PC-3 (cell line): ENCODE data around the gene YTHDF1. TPM values are rescaled to one million over a fixed set of nuclear protein-coding genes. Genes with fewer than 3 reads are reported as not detected.
"Not testable (repeated sequence)": the region's sequence is repeated elsewhere in the genome, so short reads cannot be mapped to it uniquely, and the experiment has no call there.

Experiments used
- ATAC-seq: fragments of 200-7000 bp; cut with Tn5 transposase; 2 replicates; pipeline ENCODE4 v1.9.1; 2020; ENCODE audit warnings: mild to moderate bottlenecking, moderate library complexity
- BruUV-seq: library from RNA; stranded (reverse); fragments of 400-500 nt; replicated peaks from 2 replicates; lab custom pipeline; 2021; lab: Mats Ljungman, UMichigan
- CTCF ChIA-PET: fragments of 300-600 bp; sonication (Branson Sonifier 250); formaldehyde crosslinking; loops from one replicate; lab custom pipeline; 2022; ENCODE audit warnings: antibody characterized with exemption; lab: Charles Lee
- POLR2A ChIA-PET: fragments of 300-600 bp; sonication (Branson Sonifier 250); formaldehyde crosslinking; loops from one replicate; lab custom pipeline; 2022; ENCODE audit warnings: antibody characterized with exemption; ENCODE audit not compliant: unreplicated experiment; lab: Charles Lee
- DNase-seq: peaks from one replicate; pipeline ENCODE4 v3.0.0-alpha.2; 2015
- H2AFZ ChIP-seq: fragments of 300-600 bp; sonication (generic); 2 replicates; pipeline ENCODE4 v1.6.0; 2016; ENCODE audit warnings: antibody characterized with exemption, low read length
- H3F3A ChIP-seq: fragments of 300-600 bp; sonication (generic); one replicate; pipeline ENCODE4 v1.6.0; 2017; ENCODE audit warnings: antibody characterized with exemption, low read length, control low read depth, mild to moderate bottlenecking; ENCODE audit not compliant: unreplicated experiment
- H3K27ac ChIP-seq: fragments of 300-600 bp; sonication (generic); 2 replicates; pipeline ENCODE4 v1.5.1; 2016; ENCODE audit warnings: mild to moderate bottlenecking, low read length
- H3K27me3 ChIP-seq: fragments of 300-600 bp; sonication (generic); 2 replicates; pipeline ENCODE4 v1.6.1; 2016; ENCODE audit warnings: low read length, mixed read lengths
- H3K36me3 ChIP-seq: fragments of 300-600 bp; sonication (generic); 2 replicates; pipeline ENCODE4 v1.6.1; 2016; ENCODE audit warnings: low read depth, mixed run types, low read length, mixed read lengths
- H3K4me1 ChIP-seq: fragments of 300-600 bp; sonication (generic); 2 replicates; pipeline ENCODE4 v1.5.1; 2016; ENCODE audit warnings: low read length; ENCODE audit not compliant: insufficient read depth
- H3K4me2 ChIP-seq: fragments of 300-600 bp; sonication (generic); 2 replicates; pipeline ENCODE4 v1.6.0; 2016; ENCODE audit warnings: low read length
- H3K4me3 ChIP-seq: fragments of 300-600 bp; sonication (generic); 2 replicates; pipeline ENCODE4 v1.5.1; 2016; ENCODE audit warnings: mild to moderate bottlenecking, low read length, mixed read lengths
- H3K79me2 ChIP-seq: fragments of 300-600 bp; sonication (generic); 2 replicates; pipeline ENCODE4 v1.6.1; 2017; ENCODE audit warnings: low read length, mixed read lengths
- H3K9ac ChIP-seq: fragments of 300-600 bp; sonication (generic); 2 replicates; pipeline ENCODE4 v1.6.0; 2016; ENCODE audit warnings: mild to moderate bottlenecking, low read length
- H3K9me2 ChIP-seq: fragments of 300-600 bp; sonication (generic); replicated peaks from 2 replicates; pipeline ENCODE4 v1.6.1; 2016; ENCODE audit warnings: mixed run types, low read length, mixed read lengths
- H3K9me3 ChIP-seq: fragments of 300-600 bp; sonication (generic); 2 replicates; pipeline ENCODE4 v1.6.1; 2016; ENCODE audit warnings: low read length, mixed read lengths
- H4K20me1 ChIP-seq: fragments of 300-600 bp; sonication (generic); 2 replicates; pipeline ENCODE4 v1.6.1; 2016; ENCODE audit warnings: low read length, mixed read lengths
- CTCF ChIP-seq: fragments of 300-600 bp; sonication (generic); conservative IDR thresholded peaks from 2 replicates; pipeline ENCODE4 v1.5.1; 2017; ENCODE audit warnings: antibody characterized with exemption, low read depth, mild to moderate bottlenecking, low read length
- EZH2 ChIP-seq: fragments of 300-600 bp; sonication (generic); IDR thresholded peaks from one replicate; pipeline ENCODE4 v1.6.1; 2017; ENCODE audit warnings: antibody characterized with exemption, mild to moderate bottlenecking, low read length; ENCODE audit not compliant: unreplicated experiment
- EZH2phosphoT487 ChIP-seq: fragments of 300-600 bp; sonication (generic); IDR thresholded peaks from 2 replicates; pipeline ENCODE4 v1.6.1; 2018; ENCODE audit warnings: mild to moderate bottlenecking, antibody characterized with exemption, low read length, borderline replicate concordance
- intact Hi-C: fragments of 100-400 bp; cut with micrococcal nuclease; formaldehyde crosslinking; loops from 2 replicates; pipeline ENCODE4 v1.9.0; 2023
- total RNA-seq: library from RNA; depleted of rRNA; stranded (reverse); fragments of >200 nt; gene quantifications from 2 replicates; pipeline ENCODE4 v1.2.3, GENCODE V29; 2014

The YTHDF1 gene
- total RNA-seq, 1 experiment from 2014 or later: 30.0 TPM

- Histone ChIP-seq H3K36me3 (no peaks in the 10 kb centered on the region), H3K79me2 (no peaks in the 10 kb centered on the region), H2AFZ (no peak overlapping the region), H3K4me1 (no peaks in the 10 kb centered on the region), H3K27ac (no peak overlapping the region), H3K9ac (no peak overlapping the region), H3K4me3 (no peak overlapping the region), H4K20me1 (no peaks in the 10 kb centered on the region), H3K27me3 (peaks cover 34% of the 10 kb centered on the region), H3K9me3 (no peaks in the 10 kb centered on the region), H3F3A (no peaks in the 10 kb centered on the region), H3K4me2 (no peak overlapping the region), H3K9me2 (no peaks in the 10 kb centered on the region)
- no peak for DNase-seq
- no TSS peak for BruUV-seq
- intact Hi-C loops: no loop called here
- TF ChIP-seq EZH2phosphoT487: no peak
- TF ChIP-seq EZH2: no peak
- no peak for TF ChIP-seq CTCF
- ATAC-seq: no peak
- CTCF ChIA-PET: no interaction called here
- POLR2A ChIA-PET: no interaction called here
Measured at GRCh38 chr20:63158845-63159244, 57.1 kb downstream of the YTHDF1 start.

GRCh38 chr20:63158352-63158751 lies 57.6 kb downstream of the YTHDF1 start:
- Histone ChIP-seq H3K36me3 (no peaks in the 10 kb centered on the region), H3K9me2 (no peaks in the 10 kb centered on the region), H3K79me2 (no peaks in the 10 kb centered on the region), H3K4me3 (no peak overlapping the region), H3K4me2 (no peak overlapping the region), H3K9me3 (no peaks in the 10 kb centered on the region), H3K27ac (no peak overlapping the region), H3F3A (no peaks in the 10 kb centered on the region), H3K4me1 (no peaks in the 10 kb centered on the region), H3K9ac (no peak overlapping the region), H3K27me3 (peaks cover 39% of the 10 kb centered on the region), H4K20me1 (no peaks in the 10 kb centered on the region), H2AFZ (no peak overlapping the region)
- no TSS peak for BruUV-seq
- TF ChIP-seq EZH2phosphoT487 (no peak), EZH2 (no peak), CTCF (no peak)
- POLR2A ChIA-PET: no interaction called here
- DNase-seq: no peak
- CTCF ChIA-PET: no interaction called here
- intact Hi-C loops: no loop called here
- ATAC-seq: no peak

- BruUV-seq, intact Hi-C loops, H3K4me2 ChIP-seq, H3K79me2 ChIP-seq, H3K4me3 ChIP-seq, H3F3A ChIP-seq, H3K9me2 ChIP-seq, DNase-seq, H3K36me3 ChIP-seq, H3K9ac ChIP-seq, ATAC-seq, CTCF ChIA-PET, H3K4me1 ChIP-seq, H4K20me1 ChIP-seq, H3K27ac ChIP-seq, POLR2A ChIA-PET, H3K9me3 ChIP-seq, H2AFZ ChIP-seq: not testable (repeated sequence)
- peaks cover 43% of the 10 kb centered on the region for H3K27me3 ChIP-seq
Measured at GRCh38 chr20:63157431-63157830, 58.5 kb downstream of the YTHDF1 start.
